ENCODE measurements around the gene IMPDH1.

- TF ChIP-seq CTCF (IDR thresholded peaks at IDR 0.05) (no peak), POLR2AphosphoS5 (IDR thresholded peaks at IDR 0.05) (no peak), POLR2A (IDR thresholded peaks at IDR 0.05) (no peak)
Measured at GRCh38 chr7:128408709-128409595, 830 bp downstream of the IMPDH1 start.
